ENCODE results near the gene RNF43. TPM values are rescaled to one million over a fixed set of nuclear protein-coding genes. Genes with fewer than 3 reads are reported as not detected.

RNF43 gene
- total and polyA plus RNA-seq, 2 of the 13 experiments (the other 11 are each of a cell fraction or from before 2014, with no cell fraction given): 31.0 to 53.4 TPM

- TF ChIP-seq, protein P1, sequence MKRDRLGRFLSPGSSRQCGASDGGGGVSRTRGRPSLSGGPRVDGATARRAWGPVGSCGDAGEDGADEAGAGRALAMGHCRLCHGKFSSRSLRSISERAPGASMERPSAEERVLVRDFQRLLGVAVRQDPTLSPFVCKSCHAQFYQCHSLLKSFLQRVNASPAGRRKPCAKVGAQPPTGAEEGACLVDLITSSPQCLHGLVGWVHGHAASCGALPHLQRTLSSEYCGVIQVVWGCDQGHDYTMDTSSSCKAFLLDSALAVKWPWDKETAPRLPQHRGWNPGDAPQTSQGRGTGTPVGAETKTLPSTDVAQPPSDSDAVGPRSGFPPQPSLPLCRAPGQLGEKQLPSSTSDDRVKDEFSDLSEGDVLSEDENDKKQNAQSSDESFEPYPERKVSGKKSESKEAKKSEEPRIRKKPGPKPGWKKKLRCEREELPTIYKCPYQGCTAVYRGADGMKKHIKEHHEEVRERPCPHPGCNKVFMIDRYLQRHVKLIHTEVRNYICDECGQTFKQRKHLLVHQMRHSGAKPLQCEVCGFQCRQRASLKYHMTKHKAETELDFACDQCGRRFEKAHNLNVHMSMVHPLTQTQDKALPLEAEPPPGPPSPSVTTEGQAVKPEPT (CRISPR knock-in tag; IDR thresholded peaks at IDR 0.05; ENCODE audit: low read depth): no peak
- TF ChIP-seq ZNF24 (IDR thresholded peaks at IDR 0.05) (no peak; the same call in 1 of the 2 replicates), ZNF567 (CRISPR knock-in tag; IDR thresholded peaks at IDR 0.05; ENCODE audit: borderline replicate concordance) (no peak), ZNF563 (CRISPR knock-in tag; IDR thresholded peaks at IDR 0.05) (no peak), HMG20A (CRISPR knock-in tag; IDR thresholded peaks at IDR 0.05; ENCODE audit: borderline replicate concordance) (peak; percentile 5; the same call in 1 of the 2 replicates), NPAS2 (CRISPR knock-in tag; IDR thresholded peaks at IDR 0.05; ENCODE audit: borderline replicate concordance) (no peak), SNAI1 (CRISPR knock-in tag; IDR thresholded peaks at IDR 0.05; ENCODE audit: borderline replicate concordance) (no peak), FOXA3 (CRISPR knock-in tag; IDR thresholded peaks at IDR 0.05) (peak; percentile 78), JDP2 (CRISPR knock-in tag; IDR thresholded peaks at IDR 0.05; ENCODE audit: borderline replicate concordance) (no peak), MAX (IDR thresholded peaks at IDR 0.05) (peak; percentile 40), ZNF20 (CRISPR knock-in tag; IDR thresholded peaks at IDR 0.05) (no peak), MAZ (IDR thresholded peaks at IDR 0.05; ENCODE audit: borderline replicate concordance, low read depth, low read length) (no peak), MAZ (CRISPR knock-in tag; IDR thresholded peaks at IDR 0.05; ENCODE audit: low read depth) (no peak), MTF2 (CRISPR knock-in tag; IDR thresholded peaks at IDR 0.05; ENCODE audit: borderline replicate concordance) (no peak), ZNF430 (CRISPR knock-in tag; IDR thresholded peaks at IDR 0.05) (no peak), ARNT (IDR thresholded peaks at IDR 0.05) (no peak), ZBED4 (CRISPR knock-in tag; IDR thresholded peaks at IDR 0.05; ENCODE audit: borderline replicate concordance) (no peak), ZNF10 (CRISPR knock-in tag; IDR thresholded peaks at IDR 0.05; ENCODE audit: borderline replicate concordance, low read depth) (no peak), ZNF484 (CRISPR knock-in tag; IDR thresholded peaks at IDR 0.05; ENCODE audit: borderline replicate concordance, low read depth) (no peak)
- TF ChIP-seq, protein P2, sequence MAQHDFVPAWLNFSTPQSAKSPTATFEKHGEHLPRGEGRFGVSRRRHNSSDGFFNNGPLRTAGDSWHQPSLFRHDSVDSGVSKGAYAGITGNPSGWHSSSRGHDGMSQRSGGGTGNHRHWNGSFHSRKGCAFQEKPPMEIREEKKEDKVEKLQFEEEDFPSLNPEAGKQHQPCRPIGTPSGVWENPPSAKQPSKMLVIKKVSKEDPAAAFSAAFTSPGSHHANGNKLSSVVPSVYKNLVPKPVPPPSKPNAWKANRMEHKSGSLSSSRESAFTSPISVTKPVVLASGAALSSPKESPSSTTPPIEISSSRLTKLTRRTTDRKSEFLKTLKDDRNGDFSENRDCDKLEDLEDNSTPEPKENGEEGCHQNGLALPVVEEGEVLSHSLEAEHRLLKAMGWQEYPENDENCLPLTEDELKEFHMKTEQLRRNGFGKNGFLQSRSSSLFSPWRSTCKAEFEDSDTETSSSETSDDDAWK (CRISPR knock-in tag; IDR thresholded peaks at IDR 0.05): no peak
- TF ChIP-seq, protein P3, sequence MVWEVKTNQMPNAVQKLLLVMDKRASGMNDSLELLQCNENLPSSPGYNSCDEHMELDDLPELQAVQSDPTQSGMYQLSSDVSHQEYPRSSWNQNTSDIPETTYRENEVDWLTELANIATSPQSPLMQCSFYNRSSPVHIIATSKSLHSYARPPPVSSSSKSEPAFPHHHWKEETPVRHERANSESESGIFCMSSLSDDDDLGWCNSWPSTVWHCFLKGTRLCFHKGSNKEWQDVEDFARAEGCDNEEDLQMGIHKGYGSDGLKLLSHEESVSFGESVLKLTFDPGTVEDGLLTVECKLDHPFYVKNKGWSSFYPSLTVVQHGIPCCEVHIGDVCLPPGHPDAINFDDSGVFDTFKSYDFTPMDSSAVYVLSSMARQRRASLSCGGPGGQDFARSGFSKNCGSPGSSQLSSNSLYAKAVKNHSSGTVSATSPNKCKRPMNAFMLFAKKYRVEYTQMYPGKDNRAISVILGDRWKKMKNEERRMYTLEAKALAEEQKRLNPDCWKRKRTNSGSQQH (CRISPR knock-in tag; IDR thresholded peaks at IDR 0.05; ENCODE audit: low read depth): no peak
Observed at GRCh38 chr17:58415371-58416055, 1.8 kb downstream of the RNF43 start (continued).
